Keratinocyte (primary cell): ENCODE data around the gene VOPP1. TPM values are rescaled to one million over a fixed set of nuclear protein-coding genes. Genes with fewer than 3 reads are reported as not detected.

Experiments used
- DNase-seq: peaks from one replicate; pipeline ENCODE4 v3.0.0-alpha.2; 2011; ENCODE audit warnings: low read depth, missing footprints, low spot score
- FAIRE-seq: peaks from 2 replicates; lab custom pipeline; 2011; peaks lifted over from hg19 to GRCh38; lab: Jason Lieb, UNC
- H2AFZ ChIP-seq: 2 replicates; pipeline ENCODE4 v1.6.0; 2012; ENCODE audit warnings: low read length, control low read depth, inconsistent platforms; ENCODE audit not compliant: control insufficient read depth
- H3K27ac ChIP-seq: 2 replicates; pipeline ENCODE4 v1.5.1; 2011; ENCODE audit warnings: low read length; ENCODE audit not compliant: control insufficient read depth, insufficient read depth
- H3K27me3 ChIP-seq: 3 replicates; pipeline ENCODE4 v1.6.0; 2011; ENCODE audit warnings: low read length; ENCODE audit not compliant: control insufficient read depth, insufficient read depth; ENCODE audit errors: extremely low read depth
- H3K36me3 ChIP-seq, 2 experiments: 2 replicates in 1 of 2; 3 replicates in 1 of 2; pipeline ENCODE4 v1.5.1; 2011; ENCODE audit warnings: low read length in 2 of 2, mild to moderate bottlenecking in 1 of 2; ENCODE audit not compliant: control insufficient read depth in 2 of 2, insufficient read depth in 2 of 2; ENCODE audit errors: extremely low read depth in 1 of 2
- H3K4me1 ChIP-seq: 3 replicates; pipeline ENCODE4 v1.5.1; 2011; ENCODE audit warnings: low read length; ENCODE audit not compliant: control insufficient read depth, insufficient read depth; ENCODE audit errors: extremely low read depth
- H3K4me2 ChIP-seq: 3 replicates; pipeline ENCODE4 v1.6.0; 2011; ENCODE audit warnings: low read depth, low read length; ENCODE audit not compliant: control insufficient read depth, insufficient read depth; ENCODE audit errors: extremely low read depth
- H3K4me3 ChIP-seq, 3 experiments: fragments of 200-600 bp in 1 of 3; sonication (generic) in 1 of 3; 2 replicates in 2 of 3; 3 replicates in 1 of 3; pipeline ENCODE4 v1.5.1; 2011 to 2016; ENCODE audit warnings: low read length in 3 of 3, mild to moderate bottlenecking in 3 of 3, control low read depth in 2 of 3, inconsistent platforms in 1 of 3, low read depth in 1 of 3, mixed read lengths in 1 of 3, mixed run types in 1 of 3, moderate library complexity in 1 of 3; ENCODE audit not compliant: control insufficient read depth in 2 of 3, insufficient read depth in 2 of 3; ENCODE audit errors: extremely low read depth in 1 of 3
- H3K79me2 ChIP-seq: 2 replicates; pipeline ENCODE4 v1.6.0; 2012; ENCODE audit warnings: low read length; ENCODE audit not compliant: control insufficient read depth, insufficient read depth
- H3K9ac ChIP-seq: 3 replicates; pipeline ENCODE4 v1.6.0; 2011; ENCODE audit warnings: low read length; ENCODE audit not compliant: control insufficient read depth, insufficient read depth; ENCODE audit errors: extremely low read depth
- H3K9me1 ChIP-seq: 3 replicates; pipeline ENCODE4 v1.6.0; 2011; ENCODE audit warnings: low read length; ENCODE audit not compliant: control insufficient read depth, insufficient read depth; ENCODE audit errors: extremely low read depth
- H3K9me3 ChIP-seq: 2 replicates; pipeline ENCODE4 v1.5.1; 2012; ENCODE audit warnings: low read depth, low read length; ENCODE audit not compliant: control insufficient read depth
- H4K20me1 ChIP-seq: 3 replicates; pipeline ENCODE4 v1.6.0; 2011; ENCODE audit warnings: low read length; ENCODE audit not compliant: control insufficient read depth, insufficient read depth; ENCODE audit errors: extremely low read depth
- EZH2 ChIP-seq: IDR thresholded peaks from one replicate; pipeline ENCODE4 v1.6.1; 2012; ENCODE audit warnings: inconsistent platforms, mild to moderate bottlenecking, low read length, moderate library complexity
- dilution Hi-C: fragments of 300-500 bp; cut with MboI; formaldehyde crosslinking; loops from one replicate; pipeline ENCODE4 v1.7.0; 2020; ENCODE audit warnings: low sequenced_read_pairs; ENCODE audit not compliant: extremely low pct_ligation_motif_present
- polyA plus RNA-seq, 5 experiments: library from polyadenylated mRNA; depleted of rRNA in 3 of 5; stranded (reverse) in 3 of 5; stranded (forward) in 1 of 5; unstranded in 1 of 5; fragments of >200 nt; gene quantifications; 1 replicate in 1 of 5; 2 replicates in 3 of 5; 3 replicates in 1 of 5; pipeline versions ENCODE4 v1.2.1 to v1.2.3, GENCODE V29; 2011 to 2012; ENCODE audit warnings: missing spikeins in 2 of 5, low read depth in 1 of 5, low replicate concordance in 1 of 5
- TF ChIP-seq, protein P1 (sequence below), 3 experiments: IDR thresholded peaks in 1 of 3; conservative IDR thresholded peaks in 1 of 3; optimal IDR thresholded peaks in 1 of 3; 2 replicates in 2 of 3; 3 replicates in 1 of 3; pipeline versions ENCODE3 to v1.5.1; 2011; ENCODE audit warnings: low read length in 3 of 3, mild to moderate bottlenecking in 3 of 3, moderate library complexity in 2 of 3, control low read depth in 1 of 3, inconsistent platforms in 1 of 3; ENCODE audit not compliant: insufficient read depth in 2 of 3; ENCODE audit errors: extremely low read depth in 1 of 3

The VOPP1 gene
- polyA plus RNA-seq, 1 donor (not counting 4 experiments of a cell fraction or from before 2014, with no cell fraction given), result 49.2 TPM

GRCh38 chr7:55484834-55485233 lies 87.5 kb downstream of the VOPP1 start:
- no peak for TF ChIP-seq EZH2
- TF ChIP-seq, protein P1, sequence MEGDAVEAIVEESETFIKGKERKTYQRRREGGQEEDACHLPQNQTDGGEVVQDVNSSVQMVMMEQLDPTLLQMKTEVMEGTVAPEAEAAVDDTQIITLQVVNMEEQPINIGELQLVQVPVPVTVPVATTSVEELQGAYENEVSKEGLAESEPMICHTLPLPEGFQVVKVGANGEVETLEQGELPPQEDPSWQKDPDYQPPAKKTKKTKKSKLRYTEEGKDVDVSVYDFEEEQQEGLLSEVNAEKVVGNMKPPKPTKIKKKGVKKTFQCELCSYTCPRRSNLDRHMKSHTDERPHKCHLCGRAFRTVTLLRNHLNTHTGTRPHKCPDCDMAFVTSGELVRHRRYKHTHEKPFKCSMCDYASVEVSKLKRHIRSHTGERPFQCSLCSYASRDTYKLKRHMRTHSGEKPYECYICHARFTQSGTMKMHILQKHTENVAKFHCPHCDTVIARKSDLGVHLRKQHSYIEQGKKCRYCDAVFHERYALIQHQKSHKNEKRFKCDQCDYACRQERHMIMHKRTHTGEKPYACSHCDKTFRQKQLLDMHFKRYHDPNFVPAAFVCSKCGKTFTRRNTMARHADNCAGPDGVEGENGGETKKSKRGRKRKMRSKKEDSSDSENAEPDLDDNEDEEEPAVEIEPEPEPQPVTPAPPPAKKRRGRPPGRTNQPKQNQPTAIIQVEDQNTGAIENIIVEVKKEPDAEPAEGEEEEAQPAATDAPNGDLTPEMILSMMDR (optimal IDR thresholded peaks at IDR 0.05 in 1 of 3, IDR thresholded peaks at IDR 0.05 in 1 of 3, conservative IDR thresholded peaks at IDR 0.05 in 1 of 3; ENCODE audit: extremely low read depth in 1 of 3, insufficient read depth in 2 of 3, low read length in 3 of 3), result no peak
- H3K4me3 ChIP-seq, result no peak overlapping the region
- H3K9me3 ChIP-seq, result no peaks in the 10 kb centered on the region
- H3K9me1 ChIP-seq, result no peaks in the 10 kb centered on the region
- H3K27ac ChIP-seq, result no peak overlapping the region
- H4K20me1 ChIP-seq, result no peaks in the 10 kb centered on the region
- FAIRE-seq (no peak), DNase-seq (no peak)
- dilution Hi-C loops, result no loop called here
- no peaks in the 10 kb centered on the region for H3K79me2 ChIP-seq
- H3K4me1 ChIP-seq, result no peaks in the 10 kb centered on the region
- H3K36me3 ChIP-seq, result peaks cover 12 to 16% of the 10 kb centered on the region in 2 experiments
- no peak overlapping the region for H3K4me2 ChIP-seq
- no peaks in the 10 kb centered on the region for H3K27me3 ChIP-seq
- no peak overlapping the region for H3K9ac ChIP-seq
- no peak overlapping the region for H2AFZ ChIP-seq

GRCh38 chr7:55484241-55484640 lies 88.1 kb downstream of the VOPP1 start:
- DNase-seq (no peak), FAIRE-seq (no peak)
- Histone ChIP-seq H3K36me3 (peaks cover 7 to 11% of the 10 kb centered on the region in 2 experiments), H3K79me2 (no peaks in the 10 kb centered on the region), H3K4me1 (no peaks in the 10 kb centered on the region), H3K4me3 (no peak overlapping the region), H3K9ac (no peak overlapping the region), H3K9me3 (no peaks in the 10 kb centered on the region), H3K9me1 (no peaks in the 10 kb centered on the region), H3K27me3 (no peaks in the 10 kb centered on the region), H3K27ac (no peak overlapping the region), H4K20me1 (no peaks in the 10 kb centered on the region), H2AFZ (no peak overlapping the region), H3K4me2 (no peak overlapping the region)
- no peak for TF ChIP-seq EZH2
- dilution Hi-C loops, result no loop called here

DNA sequence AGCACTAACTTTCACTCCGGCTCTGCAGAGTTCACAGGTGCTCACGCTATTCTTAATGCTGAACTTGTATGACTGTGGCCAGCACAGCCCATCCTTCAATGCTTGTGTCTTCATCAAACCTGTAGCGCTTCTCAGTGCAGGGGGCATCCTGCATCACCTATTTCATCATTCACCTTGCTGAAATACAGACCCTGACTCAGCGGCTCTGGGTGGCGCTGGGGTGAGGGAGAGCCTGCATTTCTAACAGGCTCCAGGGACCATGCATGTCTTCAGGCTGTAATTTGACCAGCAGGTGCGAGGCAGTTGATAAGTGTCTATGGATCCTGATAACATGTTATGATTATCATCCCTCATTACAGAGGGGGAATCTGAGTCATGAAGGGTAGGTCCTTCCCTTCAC lies 89.3 kb downstream of the VOPP1 start:
- no peak overlapping the region for H3K9ac ChIP-seq
- no peaks in the 10 kb centered on the region for H3K4me1 ChIP-seq
- no peaks in the 10 kb centered on the region for H4K20me1 ChIP-seq
- H3K9me3 ChIP-seq, result no peaks in the 10 kb centered on the region
- dilution Hi-C loops, result no loop called here
- no peak overlapping the region for H2AFZ ChIP-seq
- no peaks in the 10 kb centered on the region for H3K27me3 ChIP-seq
- TF ChIP-seq, protein P1 (optimal IDR thresholded peaks at IDR 0.05 in 1 of 3, IDR thresholded peaks at IDR 0.05 in 1 of 3, conservative IDR thresholded peaks at IDR 0.05 in 1 of 3; ENCODE audit: extremely low read depth in 1 of 3, insufficient read depth in 2 of 3, low read length in 3 of 3), result no peak
- TF ChIP-seq EZH2, result no peak
- H3K36me3 ChIP-seq, result peaks cover 6 to 9% of the 10 kb centered on the region in 2 experiments
- no peak overlapping the region for H3K4me3 ChIP-seq
- no peak overlapping the region for H3K27ac ChIP-seq
- FAIRE-seq, result no peak
- no peaks in the 10 kb centered on the region for H3K79me2 ChIP-seq
- no peak for DNase-seq
- no peaks in the 10 kb centered on the region for H3K9me1 ChIP-seq
- H3K4me2 ChIP-seq, result no peak overlapping the region
